GM19043 (cell line): ENCODE measurements around the gene SYK.
"Not testable (repeated sequence)": the region's sequence is repeated elsewhere in the genome, so short reads cannot be mapped to it uniquely, and the experiment has no call there.

Source experiments
- ATAC-seq: cut with Tn5 transposase; IDR thresholded peaks from one replicate; pipeline ENCODE4 v1.9.1; 2021; ENCODE audit warnings: low read depth; ENCODE audit not compliant: unreplicated experiment

The SYK gene

GRCh38 chr9:90871327-90871935, 69.8 kb downstream of the SYK start:
- no peak for ATAC-seq

GRCh38 chr9:90872835-90873294, 71.2 kb downstream of the SYK start:
- ATAC-seq = no peak

GRCh38 chr9:90873422-90873821, 71.8 kb downstream of the SYK start:
- no peak for ATAC-seq

- ATAC-seq = no peak
These were observed 72.6 kb downstream of the SYK start for GRCh38 chr9:90874194-90874593.

- ATAC-seq = no peak
These were observed 76.9 kb downstream of the SYK start for GRCh38 chr9:90878562-90878961.

- ATAC-seq = no peak
These were observed 78.4 kb downstream of the SYK start for GRCh38 chr9:90880066-90880465.

- no peak for ATAC-seq
These were observed 79.0 kb downstream of the SYK start for GRCh38 chr9:90880669-90881068.

GRCh38 chr9:90881648-90882047, 80.0 kb downstream of the SYK start:
- peak; percentile 76 for ATAC-seq

- ATAC-seq = no peak
These were observed 81.5 kb downstream of the SYK start for GRCh38 chr9:90882991-90883600.

- ATAC-seq = no peak
These were observed 82.0 kb downstream of the SYK start for GRCh38 chr9:90883661-90884060.

GRCh38 chr9:90884178-90884577, 82.6 kb downstream of the SYK start:
- ATAC-seq = no peak

- not testable (repeated sequence) for ATAC-seq
These were observed 85.2 kb downstream of the SYK start for GRCh38 chr9:90886868-90887267.

- ATAC-seq = no peak
These were observed 87.3 kb downstream of the SYK start for GRCh38 chr9:90888941-90889340.

GRCh38 chr9:90890146-90890810, 88.7 kb downstream of the SYK start:
- no peak for ATAC-seq

GRCh38 chr9:90891308-90892040, 89.9 kb downstream of the SYK start:
- ATAC-seq = no peak

- ATAC-seq = no peak
These were observed 91.3 kb downstream of the SYK start for GRCh38 chr9:90892918-90893317.

GRCh38 chr9:90893706-90894105, 92.1 kb downstream of the SYK start:
- no peak for ATAC-seq

- ATAC-seq = no peak
These were observed 93.5 kb downstream of the SYK start for GRCh38 chr9:90894986-90895687.

GRCh38 chr9:90895786-90896185, 94.2 kb downstream of the SYK start:
- no peak for ATAC-seq

- no peak for ATAC-seq
These were observed 94.6 kb downstream of the SYK start for GRCh38 chr9:90896231-90896630.

GRCh38 chr9:90898228-90898627, 96.6 kb downstream of the SYK start:
- ATAC-seq = no peak
